Measurements from ENCODE around the gene ARPIN. TPM values are rescaled to one million over a fixed set of nuclear protein-coding genes. Genes with fewer than 3 reads are reported as not detected.

Gene ARPIN
- total RNA-seq, 1 donor from 2014 or later, result not detected

- intact Hi-C loops (cut with micrococcal nuclease), result no loop called here
Observed at GRCh38 chr15:89848970-89849292, 63.8 kb downstream of the ARPIN start.

- intact Hi-C loops (cut with micrococcal nuclease), result no loop called here
Observed at GRCh38 chr15:89847101-89847500, 65.7 kb downstream of the ARPIN start.

- intact Hi-C loops (cut with micrococcal nuclease), result no loop called here
Observed at GRCh38 chr15:89845305-89845893, 67.4 kb downstream of the ARPIN start.

Other genes starting within 250 kb of the ARPIN start
- not detected in 2 replicates for gene PLIN1, start 233.6 kb downstream of the ARPIN start, total RNA-seq
- gene PEX11A, start 222.2 kb downstream of the ARPIN start, total RNA-seq, result 1.7 and 2.0 TPM in 2 replicates
- gene WDR93, start 222.1 kb downstream of the ARPIN start, total RNA-seq, result not detected in 2 replicates
- 0.85 and 1.3 TPM in 2 replicates for gene MESP1, start 161.7 kb downstream of the ARPIN start, total RNA-seq
- not detected in 2 replicates for gene MESP2, start 136.6 kb downstream of the ARPIN start, total RNA-seq
- 2.7 and 3.3 TPM in 2 replicates for gene ANPEP, start 98.1 kb downstream of the ARPIN start, total RNA-seq
- 27.5 and 28.5 TPM in 2 replicates for gene AP3S2, start 19.0 kb downstream of the ARPIN start, total RNA-seq
- gene ZNF710, start 88.4 kb upstream of the ARPIN start, total RNA-seq, result 29.2 and 31.6 TPM in 2 replicates
- 196 TPM in 2 replicates for gene IDH2, start 189.5 kb upstream of the ARPIN start, total RNA-seq